GM12892 (cell line): ENCODE results near the gene IL21R.

Source experiments
- POLR2A ChIP-seq: IDR thresholded peaks from 2 replicates; pipeline ENCODE4 v1.6.1; 2011; ENCODE audit warnings: low read depth, low read length, control low read depth
- POLR2AphosphoS5 ChIP-seq: IDR thresholded peaks from 2 replicates; pipeline ENCODE4 v1.6.1; 2011; ENCODE audit warnings: low read depth, low read length, control low read depth
- TAF1 ChIP-seq: IDR thresholded peaks from 2 replicates; pipeline ENCODE4 v1.6.1; 2011; ENCODE audit warnings: low read depth, mild to moderate bottlenecking, control low read depth, low read length, borderline replicate concordance

GRCh38 chr16:27421961-27422740, 20.2 kb downstream of the IL21R start:
- TF ChIP-seq TAF1, result no peak
- no peak for TF ChIP-seq POLR2AphosphoS5
- no peak for TF ChIP-seq POLR2A
